Retina (tissue), 1 donor: Measurements from ENCODE around the gene PAK5.
"Not testable (repeated sequence)": the region's sequence is repeated elsewhere in the genome, so short reads cannot be mapped to it uniquely, and the experiment has no call there.

ENCODE experiments used
- DNase-seq: peaks from one replicate; pipeline ENCODE4 v3.0.0-alpha.2; 2016

PAK5 gene

DNA sequence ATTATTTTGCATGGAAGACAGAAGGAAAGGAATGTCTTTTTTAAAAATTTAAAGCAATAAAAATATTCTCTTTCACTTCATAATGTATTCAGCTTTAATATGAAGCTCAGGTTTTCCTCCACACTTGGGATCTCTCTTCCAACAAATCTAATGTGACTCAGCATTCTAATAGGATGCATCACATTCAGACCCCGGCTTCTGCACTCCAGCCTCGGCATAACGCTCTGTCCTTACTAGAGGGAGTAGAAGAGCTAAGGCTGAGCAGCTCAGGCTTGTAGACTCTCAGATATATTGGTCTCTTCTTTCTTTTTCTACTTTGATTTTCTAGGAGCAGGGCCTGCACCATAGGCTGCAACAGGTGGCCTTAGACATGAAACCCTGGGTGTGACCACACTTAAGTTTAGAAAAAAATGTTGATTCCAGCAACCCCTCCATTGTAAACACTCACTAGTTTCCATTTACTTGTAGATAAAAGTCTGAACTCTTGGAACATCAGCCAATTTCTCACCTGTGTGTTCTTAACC is 161.7 kb downstream of the PAK5 start:
- DNase-seq: no peak

DNA sequence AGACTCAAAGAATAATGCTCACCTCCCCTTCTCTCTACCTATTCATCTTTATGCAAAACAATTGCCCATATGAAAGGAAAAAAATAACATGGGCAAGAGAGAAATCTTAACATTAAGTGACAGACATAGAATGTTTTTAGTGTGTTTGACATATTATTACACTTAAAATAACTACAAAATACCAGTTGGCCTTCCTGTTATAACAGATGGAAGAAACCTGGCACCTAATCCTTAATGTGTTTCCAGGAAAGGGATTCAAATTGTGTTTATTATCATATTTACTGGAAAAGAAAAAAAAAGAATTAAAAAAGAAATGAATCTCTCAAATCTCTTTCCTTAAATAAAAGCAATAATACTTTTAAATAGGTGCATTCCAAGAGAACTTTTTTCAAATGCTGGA is 165.9 kb downstream of the PAK5 start:
- no peak for DNase-seq

DNA sequence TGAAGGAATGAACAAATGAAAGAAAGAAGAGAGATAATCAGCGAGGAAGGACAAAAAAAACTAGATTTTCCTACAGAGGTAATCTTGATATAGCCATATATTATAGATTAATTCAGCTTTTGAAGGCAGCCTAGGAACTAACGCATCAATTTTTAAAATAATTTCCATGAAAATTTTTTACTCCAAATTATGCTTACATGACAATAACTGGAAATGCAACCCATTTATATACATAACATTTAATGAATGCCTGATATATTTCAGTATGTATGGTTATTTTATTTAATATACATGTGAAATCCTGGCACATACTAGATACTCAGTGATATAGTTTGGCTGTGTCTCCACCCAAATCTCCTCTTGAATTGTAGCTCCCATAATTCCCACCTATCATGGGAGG is 166.8 kb downstream of the PAK5 start:
- no peak for DNase-seq

DNA sequence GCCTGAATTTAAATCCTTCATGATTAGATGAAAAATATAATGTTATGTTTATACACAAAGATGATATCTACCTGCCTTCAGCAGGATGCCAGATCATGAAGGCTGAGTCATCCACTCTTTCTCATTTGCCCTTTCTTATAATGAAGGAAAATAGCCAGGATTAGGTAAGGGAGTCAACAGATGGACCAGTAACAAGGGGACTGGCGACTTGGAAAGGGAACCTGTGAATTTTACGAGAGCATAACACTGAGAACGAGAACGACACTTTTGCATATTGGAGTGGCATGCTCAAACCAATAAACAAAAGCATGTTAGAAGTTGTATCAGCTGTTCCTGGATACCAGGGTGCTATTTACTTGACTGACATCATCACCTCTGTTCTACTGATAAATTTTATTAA is 170.5 kb downstream of the PAK5 start:
- no peak for DNase-seq

DNA sequence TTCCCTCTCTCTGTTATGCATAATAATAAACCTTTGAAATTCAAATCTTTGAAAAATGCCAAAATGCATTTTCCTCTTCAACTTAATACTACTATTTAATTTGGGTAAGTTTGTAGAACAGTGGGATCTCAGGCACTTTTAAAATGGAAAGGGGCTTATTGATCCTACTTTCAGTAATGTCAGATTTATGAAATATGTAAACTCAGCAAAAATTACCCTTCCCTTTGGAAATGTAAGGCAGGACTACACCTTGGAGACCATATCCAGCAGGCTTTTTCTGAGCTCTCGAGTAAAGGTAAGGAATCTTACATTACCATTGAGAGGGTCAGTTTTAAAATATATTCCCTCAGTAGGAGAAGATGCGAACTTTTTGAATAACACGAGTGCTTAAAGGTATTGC is 175.5 kb downstream of the PAK5 start:
- DNase-seq: no peak

DNA sequence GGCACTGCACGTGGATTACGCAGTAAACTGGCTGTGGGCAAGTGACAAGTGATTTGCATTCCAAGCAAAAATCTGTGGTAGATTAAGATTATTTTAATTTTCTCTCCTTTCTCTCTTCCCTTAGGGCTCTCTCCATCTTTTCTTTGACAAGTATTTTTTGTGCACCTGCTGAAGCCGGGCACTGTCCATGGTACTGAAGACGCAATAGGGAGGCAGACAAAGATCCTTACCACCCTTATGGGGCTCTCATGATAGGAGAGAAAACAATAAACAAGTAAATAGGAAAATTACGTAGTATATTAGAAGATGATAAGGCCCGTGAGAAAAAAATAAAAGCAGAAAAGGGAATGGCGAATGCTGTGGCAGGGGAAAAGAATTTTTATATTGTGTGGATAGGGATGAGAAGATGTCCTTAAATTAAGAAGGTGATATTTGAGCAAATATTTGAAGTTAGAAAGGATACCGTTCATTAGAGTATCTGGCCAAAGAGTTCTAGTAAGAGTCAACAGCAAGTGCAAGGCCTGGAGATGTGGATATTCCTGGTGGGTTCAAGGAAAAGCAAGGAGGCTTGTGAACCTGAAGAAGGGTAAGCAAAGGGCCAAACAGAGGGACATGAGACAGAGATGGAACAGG is 178.5 kb downstream of the PAK5 start:
- peak; percentile 10 for DNase-seq

DNA sequence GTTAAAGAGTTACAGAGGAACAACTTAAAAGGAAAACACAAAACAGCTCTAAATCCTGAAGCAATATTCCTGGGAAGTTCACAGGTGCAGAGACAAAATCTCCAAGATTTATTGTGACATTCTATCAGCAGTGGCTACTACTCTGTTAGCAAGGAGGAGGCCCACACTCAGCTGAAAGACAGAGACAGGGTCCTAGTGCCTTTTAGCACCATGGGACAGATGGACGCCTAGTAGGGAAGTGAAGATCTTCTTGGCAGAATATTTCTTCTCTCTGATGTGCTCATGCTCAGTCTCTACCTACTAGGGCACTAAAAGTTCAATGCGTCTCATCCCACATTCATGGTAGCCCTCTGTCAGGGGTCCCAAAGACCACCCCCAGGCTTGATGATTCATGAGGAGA is 191.1 kb downstream of the PAK5 start:
- DNase-seq: no peak

DNA sequence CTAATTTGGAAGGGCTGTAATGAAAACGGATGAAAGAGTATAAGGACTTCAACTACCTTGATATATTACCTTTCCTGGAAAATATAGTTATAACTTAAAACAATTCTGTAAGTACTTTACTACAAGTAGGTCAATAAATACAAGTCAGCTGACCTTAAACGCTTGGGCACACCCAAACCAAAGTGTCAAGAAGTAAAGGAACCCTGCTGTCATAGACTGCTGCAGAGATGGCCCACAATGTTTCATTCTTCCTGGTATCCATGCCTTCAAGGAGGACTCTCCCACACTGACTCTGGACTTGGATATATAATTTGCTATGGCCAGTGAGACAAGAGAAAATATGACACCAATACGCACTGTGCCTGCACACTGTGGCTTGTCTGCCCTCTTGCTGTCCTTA is 192.5 kb downstream of the PAK5 start:
- DNase-seq: no peak

DNA sequence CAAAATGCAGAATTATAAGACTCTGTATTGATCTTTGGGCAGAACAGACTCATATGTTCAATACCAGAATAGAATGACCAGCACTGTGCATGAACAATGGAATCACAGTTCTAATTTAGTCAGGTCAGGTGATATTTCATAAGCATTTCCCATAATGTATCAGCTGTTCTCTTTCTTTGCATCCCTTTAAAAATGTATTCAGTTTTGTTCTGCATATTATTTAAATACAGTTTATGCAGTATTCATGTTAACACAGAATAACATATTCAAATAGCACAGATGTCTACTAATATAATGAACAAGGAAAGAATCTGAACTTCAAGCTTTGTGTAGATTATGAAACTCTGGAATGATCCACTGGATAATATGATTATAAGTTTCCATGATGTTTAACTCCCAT is 196.0 kb downstream of the PAK5 start:
- no peak for DNase-seq

DNA sequence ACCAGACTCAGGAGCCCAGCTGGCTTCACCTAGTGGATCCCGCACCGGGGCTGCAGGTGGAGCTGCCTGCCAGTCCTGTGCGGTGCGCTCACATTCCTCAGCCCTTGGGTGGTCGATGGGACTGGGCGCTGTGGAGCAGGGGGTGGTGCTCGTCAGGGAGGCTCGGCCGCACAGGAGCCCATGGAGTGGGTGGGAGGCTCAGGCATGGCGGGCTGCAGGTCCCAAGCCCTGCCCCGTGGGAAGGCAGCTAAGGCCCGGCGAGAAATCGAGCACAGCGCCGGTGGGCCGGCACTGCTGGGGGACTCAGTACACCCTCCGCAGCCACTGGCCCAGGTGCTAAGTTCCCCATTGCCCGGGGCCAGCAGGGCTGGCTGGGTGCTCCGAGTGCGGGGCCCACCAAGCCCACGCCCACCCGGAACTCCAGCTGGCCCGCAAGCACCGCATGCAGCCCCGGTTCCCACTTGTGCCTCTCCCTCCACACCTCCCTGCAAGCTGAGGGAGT is 197.3 kb downstream of the PAK5 start:
- not testable (repeated sequence) for DNase-seq

DNA sequence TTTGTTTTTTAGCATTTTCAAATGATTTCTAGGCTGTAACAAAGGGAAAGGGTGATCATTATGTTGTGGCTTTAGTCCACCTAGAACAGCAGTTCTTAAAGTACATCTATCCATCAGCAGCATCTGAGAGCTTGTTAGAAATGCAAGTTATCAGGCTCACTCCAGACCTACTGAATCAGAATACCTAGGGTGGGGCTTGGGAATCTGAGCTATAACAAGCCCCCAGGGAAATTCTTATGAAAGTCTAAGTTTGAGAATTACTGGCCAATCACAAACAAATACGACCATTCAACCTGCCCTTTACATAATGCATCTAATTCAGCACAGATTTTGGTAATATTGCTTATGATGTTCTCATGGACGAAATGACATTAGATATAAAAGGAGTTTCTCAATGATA is 201.0 kb downstream of the PAK5 start:
- DNase-seq: no peak

DNA sequence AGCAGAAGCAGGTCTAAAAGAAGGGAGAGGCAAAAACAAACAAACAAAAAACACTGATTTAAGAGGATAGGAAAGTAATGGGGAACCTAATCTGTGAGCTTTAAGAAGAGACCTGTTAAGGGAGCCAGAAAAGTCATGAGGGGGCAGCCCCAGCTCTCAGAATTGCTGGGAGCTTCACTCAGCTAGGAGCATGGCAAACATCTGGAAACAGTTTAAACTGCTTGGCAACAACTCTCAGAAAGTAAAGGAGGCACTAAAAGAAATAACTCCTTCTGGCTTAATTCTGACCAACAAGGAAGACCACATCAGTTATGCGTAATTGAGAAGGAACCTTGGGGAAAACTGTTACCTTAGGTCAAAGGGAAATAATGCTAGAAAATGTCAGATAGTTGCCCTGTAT is 203.1 kb downstream of the PAK5 start:
- no peak for DNase-seq

DNA sequence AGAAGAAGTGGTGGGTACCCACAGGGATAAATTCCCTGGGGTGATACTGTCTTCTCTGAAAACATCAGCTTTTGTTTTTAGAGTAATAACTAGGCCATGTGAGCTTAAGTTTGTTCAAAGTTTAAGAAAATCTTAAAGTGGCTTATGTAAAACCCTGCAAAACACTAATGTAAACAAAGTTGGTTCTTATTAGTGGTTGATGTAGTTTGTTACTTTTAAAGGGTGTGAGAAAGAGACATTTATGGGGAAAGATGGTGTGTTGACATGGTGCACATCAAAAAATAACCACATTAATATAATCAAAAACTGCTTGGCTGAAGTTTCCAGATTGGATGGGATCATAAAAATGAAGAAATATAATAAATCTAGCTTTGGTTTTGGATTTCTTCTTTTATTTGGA is 204.5 kb downstream of the PAK5 start:
- no peak for DNase-seq

DNA sequence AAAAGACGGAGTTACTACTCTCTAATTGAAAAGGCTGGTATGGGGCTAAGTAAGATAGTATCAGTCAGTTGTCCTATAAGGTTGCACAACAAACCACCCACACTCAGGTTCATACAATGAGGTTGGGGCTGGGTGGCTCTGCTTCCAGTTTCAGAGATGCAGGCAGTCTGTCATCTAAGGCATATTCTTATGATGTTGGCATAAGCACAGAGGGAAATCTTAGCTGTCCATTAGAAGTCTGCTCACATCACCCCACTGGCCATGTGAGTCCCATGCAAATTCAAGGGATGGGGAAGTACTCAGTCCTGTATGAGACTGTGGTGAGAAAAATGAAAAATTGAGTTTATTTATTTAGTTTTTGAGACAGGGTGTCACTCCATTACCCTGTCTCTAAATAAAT is 205.9 kb downstream of the PAK5 start:
- no peak for DNase-seq

DNA sequence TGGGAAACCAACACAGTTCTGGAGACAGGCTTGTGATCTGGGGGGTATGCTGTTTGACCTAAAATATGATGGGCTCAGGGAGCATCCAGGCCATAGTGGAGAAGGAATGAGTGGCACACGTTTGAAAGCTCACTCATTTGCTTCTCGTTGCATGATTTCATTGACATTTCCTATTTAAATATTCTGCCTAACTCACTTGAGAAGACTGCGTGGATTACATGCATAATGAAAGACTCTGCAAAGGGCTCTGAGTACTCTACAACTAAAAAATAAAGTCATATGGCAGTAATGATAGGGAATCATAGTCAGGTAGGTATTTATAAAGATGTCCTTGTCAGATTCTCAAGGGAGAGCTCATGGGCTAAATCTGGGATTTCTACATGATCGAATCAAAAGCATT is 206.6 kb downstream of the PAK5 start:
- no peak for DNase-seq

DNA sequence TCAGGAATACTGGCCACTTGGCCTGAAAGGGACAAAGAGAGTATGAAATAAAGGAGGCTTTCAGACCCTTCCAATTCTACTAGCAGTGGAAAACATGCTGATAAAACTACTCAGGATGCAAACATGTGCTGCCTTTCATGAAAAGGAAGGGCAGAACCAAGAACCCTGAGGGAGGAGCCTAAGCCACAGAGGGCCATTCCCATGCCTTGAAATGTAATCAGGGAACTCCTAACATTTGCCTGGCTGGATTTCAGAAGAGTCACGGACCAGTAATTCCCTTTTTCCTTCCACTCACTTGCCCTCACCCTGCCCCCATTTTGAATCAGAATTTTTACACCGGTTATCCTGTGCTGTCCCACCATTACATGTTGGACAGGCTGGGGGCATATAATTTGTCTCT is 208.3 kb downstream of the PAK5 start:
- DNase-seq: no peak

DNA sequence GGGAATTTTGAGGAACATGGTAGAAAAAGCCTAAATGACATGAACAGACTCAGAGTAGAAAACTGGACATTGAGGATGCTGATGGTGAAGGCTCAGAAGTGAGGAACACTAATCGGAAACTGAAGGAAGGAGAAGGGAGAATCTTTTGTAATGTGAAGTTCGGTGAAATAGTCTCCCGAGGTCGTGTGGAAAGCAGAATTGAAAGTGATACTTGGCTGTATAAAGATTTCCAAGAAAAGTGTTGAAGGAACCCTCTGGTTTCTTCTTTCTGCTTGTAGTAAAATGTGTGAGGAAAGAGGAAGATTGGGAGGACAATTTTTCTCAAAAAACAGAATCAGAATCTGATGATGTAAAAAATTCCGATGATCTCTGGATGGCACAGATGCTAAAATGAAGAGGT is 209.0 kb downstream of the PAK5 start:
- DNase-seq: no peak

DNA sequence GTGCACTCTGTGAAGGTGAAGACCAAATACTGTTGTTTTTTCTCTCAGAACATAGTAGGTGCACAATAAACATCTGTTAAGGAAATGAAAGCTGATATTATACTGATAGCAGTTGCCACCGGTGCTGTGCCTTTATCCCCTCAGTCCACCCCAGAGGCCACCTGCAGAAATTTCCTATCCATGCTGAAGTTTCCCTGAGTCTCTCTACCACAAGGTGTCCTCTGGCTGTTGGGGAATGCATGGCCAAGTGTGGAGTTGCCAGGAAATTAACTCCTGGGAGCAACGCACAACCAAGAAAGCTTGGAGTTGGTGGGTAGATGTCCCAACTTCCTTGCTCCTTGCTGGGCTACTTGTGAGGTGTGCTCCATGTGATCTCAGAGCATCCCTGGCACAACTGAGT is 210.3 kb downstream of the PAK5 start:
- DNase-seq: no peak

DNA sequence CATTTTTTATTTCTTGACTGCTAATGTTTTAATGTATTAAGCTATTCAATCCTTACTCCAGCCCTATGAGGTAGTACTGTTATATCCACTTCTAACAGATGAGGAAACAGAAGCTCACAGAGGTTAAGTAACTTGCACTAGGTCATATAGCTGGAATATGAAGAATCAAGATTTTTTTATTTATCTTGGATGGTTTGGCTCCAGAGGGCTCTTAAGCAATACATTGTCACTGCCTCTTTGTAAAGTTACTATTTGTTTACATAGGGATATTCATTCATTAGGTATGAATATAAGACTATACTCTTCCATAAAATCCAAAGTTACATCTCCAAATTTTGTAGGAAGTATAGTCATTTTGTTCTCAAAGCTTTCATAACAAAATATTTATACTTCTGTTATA is 210.7 kb downstream of the PAK5 start:
- no peak for DNase-seq

DNA sequence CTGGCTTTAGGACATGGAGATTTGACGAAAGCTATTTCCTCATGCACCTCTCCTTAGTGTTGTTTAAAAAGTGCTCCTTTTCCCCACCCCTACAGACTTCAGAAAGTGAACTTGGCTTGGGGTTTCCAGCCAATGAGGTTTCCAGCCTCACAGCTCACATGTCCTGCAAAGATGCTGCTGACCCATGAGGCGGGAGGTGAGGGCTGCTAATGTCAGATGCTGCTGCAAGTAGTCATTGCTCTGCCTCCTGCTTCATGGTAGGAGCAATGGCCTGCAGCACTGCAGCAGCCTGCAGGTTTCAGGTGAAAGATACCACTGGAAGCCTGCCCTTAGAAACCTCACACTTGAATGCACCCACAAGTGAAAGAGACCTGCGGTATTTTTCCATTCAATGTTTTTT is 211.7 kb downstream of the PAK5 start:
- no peak for DNase-seq

DNA sequence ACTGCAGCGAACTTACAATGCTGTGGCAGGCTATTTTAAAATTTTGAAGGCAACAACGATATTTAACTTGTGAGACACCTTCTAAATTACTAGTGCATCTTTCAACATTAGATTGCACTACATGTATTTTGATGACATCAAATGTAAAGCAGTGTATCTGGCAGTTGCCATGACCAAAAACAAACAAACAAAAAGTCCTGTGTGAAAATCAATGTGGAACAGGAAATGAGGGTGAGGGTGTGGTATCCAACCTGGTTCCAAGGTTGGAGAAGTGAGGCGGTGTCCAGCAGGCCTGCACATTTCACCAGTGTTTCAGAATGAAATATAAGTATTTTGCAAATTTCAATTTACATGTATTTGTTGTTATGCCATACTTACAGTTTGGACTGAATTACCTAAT is 212.5 kb downstream of the PAK5 start:
- no peak for DNase-seq

DNA sequence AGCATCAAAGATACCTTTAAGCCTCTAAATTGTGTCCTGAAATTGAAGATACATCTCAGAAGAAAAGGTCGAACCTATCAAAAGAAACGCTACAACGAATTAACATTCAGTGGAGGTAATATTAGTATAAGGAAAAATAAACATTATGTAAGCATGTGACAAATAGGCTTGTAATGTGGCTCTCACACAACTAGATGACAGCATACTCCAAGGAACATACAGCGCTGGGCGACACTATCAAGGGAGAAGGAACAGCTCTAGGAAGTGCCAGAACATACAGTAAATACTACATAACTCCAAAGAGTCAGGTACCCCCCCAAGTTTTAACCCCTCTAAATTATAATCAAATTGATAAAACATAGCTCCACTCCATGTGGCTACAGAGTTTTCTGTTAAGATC is 220.9 kb downstream of the PAK5 start:
- no peak for DNase-seq

DNA sequence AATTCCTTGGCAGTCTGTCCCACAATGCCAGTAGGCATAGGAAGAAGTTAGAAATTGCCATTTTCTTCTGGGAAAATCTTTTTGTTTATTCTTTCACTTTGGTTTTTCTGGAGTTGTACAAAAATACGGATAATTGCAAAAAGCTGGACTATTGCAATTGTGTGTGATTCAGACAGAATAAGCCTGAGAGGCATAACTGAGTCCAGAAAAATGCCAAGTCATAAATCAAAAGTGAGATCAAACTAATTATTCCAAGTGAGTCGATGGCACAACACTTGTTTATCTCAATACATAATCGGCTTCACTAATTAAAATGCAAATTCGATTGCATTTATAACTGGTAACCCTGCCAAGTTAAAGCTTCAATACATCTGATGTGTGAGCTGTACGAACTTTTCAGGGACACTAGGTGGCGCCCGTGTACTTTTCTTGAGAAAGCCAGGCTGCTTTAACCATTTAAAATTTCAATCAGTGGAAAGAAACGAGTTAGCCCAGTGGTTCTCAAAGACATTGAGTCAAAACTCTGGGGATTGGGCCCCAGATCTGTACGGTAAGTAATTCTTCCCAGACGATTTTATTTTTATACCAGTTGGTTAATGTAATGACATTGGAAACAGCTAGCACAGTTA is 221.9 kb downstream of the PAK5 start:
- peak; percentile 65 for DNase-seq

DNA sequence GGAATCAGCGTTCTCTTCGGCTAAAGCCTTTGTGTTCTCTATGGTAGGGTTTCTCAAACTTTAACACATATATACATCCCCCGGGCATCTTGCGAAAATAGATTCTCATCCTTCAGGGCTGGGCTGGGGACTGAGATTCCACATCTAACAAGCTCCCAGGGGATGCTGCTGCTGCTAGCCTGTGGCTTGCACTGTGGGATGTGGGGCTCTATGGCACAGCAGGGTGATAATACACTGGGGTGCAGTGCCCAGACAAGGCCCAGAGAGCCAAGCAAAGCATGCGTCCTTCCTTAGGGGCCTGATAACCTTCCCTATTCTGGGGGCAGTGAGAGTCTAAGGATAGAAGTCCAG is 222.4 kb downstream of the PAK5 start:
- no peak for DNase-seq
